GM19035 (cell line): Measurements from ENCODE around the gene AVPR2.

Experiments
- ATAC-seq: cut with Tn5 transposase; IDR thresholded peaks from one replicate; pipeline ENCODE4 v1.9.1; 2021; ENCODE audit not compliant: unreplicated experiment

Gene AVPR2

DNA sequence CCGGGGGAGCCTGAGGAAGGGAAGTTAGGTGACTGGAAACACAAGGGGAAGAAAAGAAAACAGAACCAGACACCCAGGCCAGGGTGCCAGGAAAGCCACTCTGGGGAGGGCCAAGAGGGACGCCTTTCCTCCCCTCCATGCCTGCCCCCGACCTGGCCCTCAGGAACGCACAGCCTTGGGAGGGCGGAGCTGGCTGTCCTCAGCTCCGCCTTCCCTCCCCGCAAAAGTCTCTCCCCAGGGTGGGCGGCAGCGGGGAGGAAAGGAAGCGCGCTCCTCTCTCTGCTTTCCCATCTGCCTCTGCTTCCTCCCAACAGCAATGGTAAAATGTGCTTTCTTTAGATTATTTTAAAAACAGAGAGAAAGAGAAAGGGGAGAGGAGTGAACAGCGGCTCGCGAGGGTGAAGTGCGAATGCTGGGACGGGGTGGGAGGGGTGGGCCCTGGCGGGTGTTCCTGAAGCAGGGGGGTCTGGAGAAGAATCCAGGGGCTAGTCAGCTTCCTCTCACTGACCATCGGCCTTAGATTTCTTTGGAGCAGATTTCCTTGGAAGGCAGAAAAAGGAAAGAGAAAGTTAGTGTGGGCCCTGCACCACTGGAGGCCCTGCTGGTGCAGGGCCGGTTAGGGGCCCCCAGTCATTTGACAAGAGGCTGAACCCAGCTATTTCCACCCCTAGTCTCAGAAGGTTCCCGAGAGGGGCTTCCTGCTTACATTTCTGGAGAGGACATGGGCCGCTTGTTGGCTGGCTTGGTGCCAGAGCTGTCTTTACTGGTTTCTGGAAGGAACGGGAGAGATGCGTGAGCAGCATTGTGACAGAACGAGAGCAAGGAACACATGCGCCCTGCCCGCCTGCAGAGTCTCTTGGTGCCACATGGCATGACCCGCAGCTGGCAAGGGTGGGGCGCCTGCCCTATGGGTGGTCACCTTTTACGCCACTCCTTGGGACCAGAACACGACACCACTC, 44.7 kb downstream of the AVPR2 start:
- no peak for ATAC-seq

DNA sequence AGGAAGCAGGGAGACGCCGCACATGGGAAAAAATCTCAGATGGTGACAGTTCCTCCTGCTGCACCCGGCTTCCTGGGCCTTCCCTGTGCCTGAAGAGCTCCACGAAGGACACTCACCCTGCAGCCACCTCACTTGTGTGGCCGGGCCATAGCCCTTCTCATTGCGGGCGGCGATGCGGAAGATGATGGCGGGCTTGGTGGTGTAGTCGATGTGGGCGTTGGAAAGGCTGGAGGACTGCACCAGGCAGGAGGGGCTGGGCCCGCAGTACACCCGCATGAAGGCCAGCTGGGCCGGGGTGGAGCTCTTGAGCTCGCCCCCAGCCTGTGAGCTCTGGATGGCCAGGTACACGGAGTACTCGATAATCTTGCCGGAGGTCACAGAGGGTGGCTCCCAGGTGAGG, 45.7 kb downstream of the AVPR2 start:
- ATAC-seq = no peak

DNA sequence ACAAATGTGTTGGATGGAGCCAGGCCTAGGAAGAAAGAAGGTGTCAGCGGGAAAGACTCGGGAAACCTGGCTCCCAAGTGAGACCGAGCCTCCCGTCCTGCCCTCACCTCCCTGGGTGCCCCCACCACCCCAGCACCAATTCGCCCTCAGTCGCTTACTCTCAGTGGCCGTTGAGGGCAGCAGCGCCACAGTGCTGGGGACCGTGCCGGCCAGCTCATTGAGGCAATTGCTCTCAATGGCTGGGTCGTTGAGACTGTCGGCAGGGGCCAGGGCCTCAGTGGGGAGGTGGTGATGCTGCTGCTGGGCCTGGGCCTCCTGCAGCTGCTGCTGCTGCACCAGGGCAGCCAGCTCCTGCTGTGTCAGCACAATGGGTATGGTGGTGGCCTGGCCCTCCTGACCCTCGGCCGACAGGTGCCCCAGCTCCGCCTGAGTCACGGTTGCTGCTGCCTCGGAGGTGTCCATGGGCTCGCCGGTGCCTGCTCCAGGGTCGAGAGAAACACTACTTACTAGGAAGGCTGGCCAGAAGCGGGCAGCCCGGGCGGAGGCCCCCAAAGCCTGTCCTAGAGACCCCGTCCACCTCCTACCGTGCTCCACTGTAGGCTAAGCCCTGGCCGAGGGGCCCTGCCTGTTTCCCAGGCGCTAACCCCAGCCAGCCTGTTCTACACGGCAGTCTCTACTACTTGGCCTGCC, 47.4 kb downstream of the AVPR2 start:
- no peak for ATAC-seq

DNA sequence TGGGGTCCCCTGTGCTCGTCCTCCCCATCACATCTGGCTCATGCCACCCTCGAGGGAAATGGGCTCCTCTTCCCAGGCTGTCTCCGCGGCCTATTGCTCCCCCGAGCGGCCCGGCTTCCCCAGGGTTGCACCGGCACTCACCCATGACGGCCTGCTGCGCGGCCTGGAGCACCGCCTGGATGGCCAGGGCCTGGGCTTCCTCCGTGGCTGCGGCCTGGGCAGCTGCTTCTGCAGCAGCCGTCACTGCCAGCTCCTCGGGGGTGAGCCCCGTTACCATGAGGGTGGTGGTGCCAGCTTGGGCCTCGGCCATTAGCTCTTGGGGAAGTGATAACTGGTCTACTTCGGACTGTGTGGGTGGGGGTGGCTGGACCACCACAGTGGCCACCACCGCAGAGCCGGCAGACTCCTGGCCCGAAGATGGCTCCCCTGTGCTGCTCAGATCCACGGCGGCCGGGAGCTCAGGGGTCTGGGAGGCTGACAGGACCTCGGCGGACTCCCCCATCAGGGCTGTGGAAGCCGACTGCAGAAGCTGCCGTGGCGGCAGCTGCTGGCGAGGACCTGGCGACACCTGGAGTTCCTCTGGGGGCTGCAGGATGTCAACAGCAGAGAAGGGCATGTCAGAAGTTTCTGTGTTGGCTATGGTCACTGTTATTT, 48.0 kb downstream of the AVPR2 start:
- ATAC-seq = no peak

DNA sequence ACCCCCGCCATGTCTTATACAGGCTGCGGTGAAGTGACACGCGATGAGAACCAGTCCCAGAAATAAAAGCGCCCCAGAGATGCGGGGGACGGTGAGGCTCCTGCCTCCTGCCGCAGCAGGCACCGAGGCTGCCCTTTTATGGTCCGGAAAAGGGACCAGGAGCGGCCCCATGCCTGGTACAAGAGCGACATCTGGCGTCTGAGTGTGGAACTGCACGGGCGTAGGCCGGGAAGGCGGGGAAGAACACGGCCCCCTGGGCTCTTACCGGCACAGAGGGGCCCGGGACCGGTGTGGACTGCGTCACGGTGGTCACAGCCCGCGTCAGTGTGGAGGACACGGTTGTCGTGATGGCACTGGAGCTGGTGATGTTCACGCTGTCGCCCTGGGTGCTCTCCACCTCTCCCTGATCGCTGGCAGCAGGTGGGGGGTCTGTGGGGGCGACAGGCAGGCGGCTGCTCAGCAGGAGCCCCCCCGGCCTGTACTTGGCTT, 48.9 kb downstream of the AVPR2 start:
- no peak for ATAC-seq

DNA sequence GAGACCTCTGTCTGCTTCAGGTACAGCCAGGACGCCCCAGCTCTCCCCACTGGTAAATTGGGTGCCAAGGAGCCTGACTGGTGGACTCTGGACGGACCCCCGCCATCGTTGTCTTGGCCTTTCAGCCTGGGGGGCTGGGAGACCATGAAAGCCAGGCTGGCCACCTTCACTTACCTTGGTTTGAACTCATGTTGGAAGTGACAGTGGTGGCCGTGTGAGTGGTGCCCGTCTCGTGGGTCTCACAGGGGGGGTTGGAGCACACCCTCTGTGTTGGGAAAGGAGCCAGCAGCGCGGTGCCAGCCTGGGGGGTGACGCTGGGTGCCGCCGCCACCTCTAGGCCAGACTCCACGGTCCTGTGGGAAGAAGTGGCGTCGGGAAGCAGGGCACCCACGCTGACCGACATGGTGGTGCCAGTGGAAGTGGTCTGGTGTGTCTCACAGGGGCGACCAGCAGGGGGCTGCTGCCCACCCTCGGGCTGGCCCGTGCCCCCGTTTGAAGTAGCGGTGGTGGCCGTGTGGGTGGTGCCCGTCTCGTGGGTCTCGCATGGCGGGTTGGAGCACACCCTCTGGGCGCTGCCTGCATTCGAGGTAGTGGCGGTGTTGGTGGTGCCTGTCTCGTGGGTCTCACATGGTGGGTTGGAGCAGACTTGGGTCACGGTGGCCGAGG, 49.6 kb downstream of the AVPR2 start:
- ATAC-seq = no peak

DNA sequence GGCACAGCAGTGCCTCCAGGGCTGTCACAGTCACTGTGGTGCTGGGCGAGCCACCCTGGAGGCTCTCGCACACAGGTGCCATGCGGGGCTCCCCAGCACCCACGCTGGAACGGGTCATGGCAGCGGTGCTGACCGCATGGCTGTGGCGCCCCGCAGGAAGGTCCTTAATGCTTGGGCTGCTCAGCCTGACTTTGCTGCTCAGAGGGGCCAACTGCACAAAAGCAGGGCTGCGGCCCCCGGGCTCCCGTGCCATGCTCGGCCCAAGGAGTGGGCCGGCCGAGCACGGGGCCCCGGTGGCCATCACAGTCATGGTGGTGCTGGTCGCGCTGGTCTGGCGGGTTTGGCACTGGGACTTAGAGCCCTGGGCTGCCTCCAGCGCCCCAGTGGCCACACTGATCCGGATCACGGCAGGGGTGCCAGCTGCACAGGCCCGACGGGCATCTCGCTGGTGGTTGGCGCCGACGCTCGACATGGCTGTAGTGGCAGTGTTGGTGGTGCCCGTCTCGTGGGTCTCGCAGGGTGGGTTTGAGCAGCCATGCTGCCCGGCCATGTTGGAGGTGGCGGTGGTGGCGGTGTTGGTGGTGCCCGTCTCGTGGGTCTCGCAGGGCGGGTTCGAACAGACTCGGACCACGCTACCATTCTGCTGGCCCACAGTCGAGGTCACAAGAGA, 50.2 kb downstream of the AVPR2 start:
- no peak for ATAC-seq

DNA sequence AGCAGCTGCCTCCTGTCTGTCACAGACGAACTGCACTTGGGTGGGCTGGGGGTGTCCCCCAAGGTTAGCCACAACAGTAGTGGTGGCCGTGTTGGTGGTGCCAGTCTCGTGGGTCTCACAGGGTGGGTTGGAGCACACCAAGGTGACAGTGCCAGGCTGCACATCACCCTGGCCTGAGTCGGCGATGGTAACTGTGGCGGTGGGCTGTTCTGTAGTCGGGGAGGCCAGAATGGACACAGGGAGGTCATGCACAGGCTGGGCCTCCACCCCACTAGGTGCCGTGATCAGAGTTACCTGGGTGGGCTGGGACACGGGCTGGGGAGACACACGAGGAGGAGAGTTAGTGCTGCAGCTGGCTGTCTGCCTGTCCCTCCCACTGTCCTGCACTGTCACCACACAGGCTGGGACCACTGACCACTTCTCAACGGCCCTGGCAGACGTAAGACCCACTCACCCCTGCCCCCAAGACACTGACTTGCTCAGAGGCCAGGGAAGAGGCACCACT, 50.8 kb downstream of the AVPR2 start:
- ATAC-seq = no peak

DNA sequence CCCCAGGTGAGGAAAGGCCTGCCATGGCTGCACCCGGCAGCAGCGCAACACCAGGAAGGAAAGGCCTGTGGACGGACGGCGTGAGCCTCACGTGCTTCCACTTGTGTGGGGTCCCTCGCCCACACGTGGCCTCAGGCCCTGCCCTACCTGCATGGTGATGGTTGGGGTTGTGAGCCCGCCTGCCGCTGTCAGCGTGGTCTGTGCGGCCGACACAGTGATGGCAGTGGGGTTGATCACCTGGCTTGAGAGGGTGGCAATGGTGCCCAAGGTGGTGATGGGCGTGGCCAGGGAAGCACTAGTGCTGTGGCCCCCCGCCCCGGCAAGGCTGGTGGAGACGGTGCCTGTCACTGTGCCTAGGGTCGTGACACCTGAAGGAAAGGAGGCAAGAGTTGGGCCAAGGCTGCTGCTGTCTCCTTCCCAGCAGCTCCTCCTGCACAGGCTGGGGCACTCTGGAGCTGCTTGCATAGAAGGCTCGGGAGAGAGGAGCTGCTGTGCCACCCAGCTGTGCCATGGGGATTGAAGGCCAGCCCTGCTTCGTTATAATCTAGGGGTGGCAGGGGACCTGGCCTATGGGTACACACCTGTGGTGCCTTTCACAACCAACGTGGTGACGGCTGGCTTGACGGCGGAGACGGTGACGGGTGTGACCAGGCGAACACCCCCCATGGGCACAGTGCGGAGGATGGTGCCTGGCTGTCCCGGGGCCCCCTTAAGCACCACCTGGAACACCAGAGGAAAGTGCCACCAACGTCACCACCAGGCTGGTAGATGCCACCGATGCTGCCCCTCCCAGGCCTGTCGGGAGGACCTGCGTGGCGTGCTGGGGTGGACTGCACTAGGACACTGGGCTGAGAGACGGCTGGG, 51.8 kb downstream of the AVPR2 start:
- no peak for ATAC-seq
